WTC11 (cell line): Measurements from ENCODE around the gene AJAP1. TPM values are rescaled to one million over a fixed set of nuclear protein-coding genes. Genes with fewer than 3 reads are reported as not detected.

ENCODE experiments used
- ATAC-seq: fragments of 200-7000 bp; cut with Tn5 transposase; 2 replicates; pipeline ENCODE4 v1.10.0; 2021; ENCODE audit warnings: mild to moderate bottlenecking, moderate library complexity
- CTCF ChIA-PET: fragments of 300-600 bp; sonication (Branson Sonifier 250); formaldehyde crosslinking; loops from one replicate; lab custom pipeline; 2021; ENCODE audit warnings: antibody characterized with exemption; lab: Charles Lee
- POLR2A ChIA-PET: fragments of 350-600 bp; sonication (Branson Sonifier 250); formaldehyde crosslinking; loops from one replicate; lab custom pipeline; 2021; ENCODE audit warnings: antibody characterized with exemption; lab: Charles Lee
- DNase-seq: peaks from one replicate; pipeline ENCODE4 v3.0.0; 2021; ENCODE audit warnings: low spot score
- H3K27ac Mint-ChIP-seq: 2 replicates; pipeline ENCODE4 v1.8.0; 2021; ENCODE audit warnings: mixed read lengths
- H3K27me3 Mint-ChIP-seq: 2 replicates; pipeline ENCODE4 v1.8.0; 2021; ENCODE audit warnings: low read depth, mild to moderate bottlenecking, moderate library complexity, mixed read lengths
- H3K36me3 Mint-ChIP-seq: 2 replicates; pipeline ENCODE4 v1.8.0; 2021; ENCODE audit warnings: mixed read lengths
- H3K4me1 Mint-ChIP-seq: 2 replicates; pipeline ENCODE4 v1.8.0; 2022; ENCODE audit warnings: mixed read lengths
- H3K4me3 Mint-ChIP-seq: 2 replicates; pipeline ENCODE4 v1.8.0; 2021; ENCODE audit warnings: mild to moderate bottlenecking, moderate library complexity, mixed read lengths
- H3K9me3 Mint-ChIP-seq: 2 replicates; pipeline ENCODE4 v1.8.0; 2021; ENCODE audit warnings: mixed read lengths
- AR ChIP-seq: fragments of 250-450 bp; sonication (Bioruptor Pico); IDR thresholded peaks from 2 replicates; pipeline ENCODE4 v1.9.0; 2021; ENCODE audit warnings: mild to moderate bottlenecking
- ATF1 ChIP-seq: sonication (generic); formaldehyde crosslinking; IDR thresholded peaks from 2 replicates; pipeline ENCODE4 v1.8.1; 2023; ENCODE audit warnings: mild to moderate bottlenecking, moderate library complexity, missing genetic modification reagents
- ATF2 ChIP-seq: sonication (generic); formaldehyde crosslinking; IDR thresholded peaks from 2 replicates; pipeline ENCODE4 v1.8.1; 2022; ENCODE audit warnings: low read depth, missing genetic modification reagents, borderline replicate concordance
- ETV6 ChIP-seq: sonication (generic); formaldehyde crosslinking; IDR thresholded peaks from 2 replicates; pipeline ENCODE4 v1.8.1; 2022; ENCODE audit warnings: mild to moderate bottlenecking, missing genetic modification reagents
- FOXP4 ChIP-seq: sonication (generic); formaldehyde crosslinking; IDR thresholded peaks from 2 replicates; pipeline ENCODE4 v1.8.0; 2022; ENCODE audit warnings: mild to moderate bottlenecking, missing genetic modification reagents
- GRHL2 ChIP-seq: fragments of 250-450 bp; sonication (Bioruptor Pico); IDR thresholded peaks from 2 replicates; pipeline ENCODE4 v1.8.0; 2022; ENCODE audit warnings: mild to moderate bottlenecking, moderate library complexity; ENCODE audit not compliant: insufficient replicate concordance, severe bottlenecking
- IRF2 ChIP-seq: sonication (generic); formaldehyde crosslinking; IDR thresholded peaks from 2 replicates; pipeline ENCODE4 v1.8.0; 2022; ENCODE audit warnings: low read depth, missing genetic modification reagents, borderline replicate concordance
- JUN ChIP-seq: sonication (generic); formaldehyde crosslinking; IDR thresholded peaks from 2 replicates; pipeline ENCODE4 v1.8.0; 2023; ENCODE audit warnings: mild to moderate bottlenecking, missing genetic modification reagents
- MXD4 ChIP-seq: fragments of 250-450 bp; sonication (Bioruptor Pico); IDR thresholded peaks from 2 replicates; pipeline ENCODE4 v1.8.0; 2021; ENCODE audit warnings: mild to moderate bottlenecking, moderate library complexity, borderline replicate concordance
- NR2C2 ChIP-seq: sonication (generic); formaldehyde crosslinking; IDR thresholded peaks from 2 replicates; pipeline ENCODE4 v1.8.0; 2022; ENCODE audit warnings: mild to moderate bottlenecking, missing genetic modification reagents
- RELA ChIP-seq: sonication (generic); formaldehyde crosslinking; IDR thresholded peaks from 2 replicates; pipeline ENCODE4 v1.8.1; 2022; ENCODE audit warnings: missing genetic modification reagents, mild to moderate bottlenecking, borderline replicate concordance
- SMAD3 ChIP-seq: sonication (generic); formaldehyde crosslinking; IDR thresholded peaks from 2 replicates; pipeline ENCODE4 v1.8.0; 2022; ENCODE audit warnings: missing genetic modification reagents, mild to moderate bottlenecking, borderline replicate concordance
- SMAD4 ChIP-seq: sonication (generic); formaldehyde crosslinking; IDR thresholded peaks from 2 replicates; pipeline ENCODE4 v1.8.0; 2022; ENCODE audit warnings: mild to moderate bottlenecking, missing genetic modification reagents
- USF2 ChIP-seq: sonication (generic); formaldehyde crosslinking; IDR thresholded peaks from 2 replicates; pipeline ENCODE4 v1.8.1; 2023; ENCODE audit warnings: mild to moderate bottlenecking, missing genetic modification reagents, moderate library complexity
- ZBTB21 ChIP-seq: sonication (generic); formaldehyde crosslinking; IDR thresholded peaks from 2 replicates; pipeline ENCODE4 v1.8.1; 2023; ENCODE audit warnings: mild to moderate bottlenecking, missing genetic modification reagents, borderline replicate concordance
- ZNF121 ChIP-seq: sonication (generic); formaldehyde crosslinking; IDR thresholded peaks from 2 replicates; pipeline ENCODE4 v1.8.0; 2023; ENCODE audit warnings: missing genetic modification reagents
- ZNF263 ChIP-seq: sonication (generic); formaldehyde crosslinking; IDR thresholded peaks from 2 replicates; pipeline ENCODE4 v1.8.1; 2022; ENCODE audit warnings: low read depth, mild to moderate bottlenecking, moderate library complexity, missing genetic modification reagents
- ZNF416 ChIP-seq: fragments of 250-450 bp; sonication (Bioruptor Pico); IDR thresholded peaks from 2 replicates; pipeline ENCODE4 v1.9.0; 2021; ENCODE audit warnings: mild to moderate bottlenecking, inconsistent platforms
- ZNF425 ChIP-seq: fragments of 250-450 bp; sonication (Bioruptor Pico); conservative IDR thresholded peaks from 2 replicates; pipeline ENCODE4 v1.9.0; 2021; ENCODE audit warnings: mild to moderate bottlenecking
- total RNA-seq: library from RNA; stranded (reverse); gene quantifications from 3 replicates; pipeline ENCODE4 v1.2.3, GENCODE V29; 2021

Gene AJAP1
- total RNA-seq, 1 experiment from 2014 or later: 2.1 TPM

- POLR2A ChIA-PET: no interaction called here
- ATAC-seq: no peak
- CTCF ChIA-PET: no interaction called here
Observed at GRCh38 chr1:4690951-4691675, 36.7 kb downstream of the AJAP1 start.

GRCh38 chr1:4691766-4692405 lies 37.5 kb downstream of the AJAP1 start:
- Mint-ChIP-seq H3K4me1 (no peaks in the 10 kb centered on the region), H3K4me3 (no peak overlapping the region), H3K27ac (no peak overlapping the region), H3K36me3 (peaks cover 55% of the 10 kb centered on the region), H3K27me3 (peaks cover 4% of the 10 kb centered on the region), H3K9me3 (peaks cover 27% of the 10 kb centered on the region)
- no peak for DNase-seq
- ATAC-seq: no peak
- ChIA-PET POLR2A (no interaction called here), CTCF (no interaction called here)
- TF ChIP-seq ATF2 (CRISPR knock-in tag): no peak
- TF ChIP-seq SMAD4 (CRISPR knock-in tag): no peak
- no peak for TF ChIP-seq ZNF121 (CRISPR knock-in tag)
- no peak for TF ChIP-seq AR (CRISPR knock-in tag)
- TF ChIP-seq MXD4 (CRISPR knock-in tag): no peak
- no peak for TF ChIP-seq JUN (CRISPR knock-in tag)
- no peak for TF ChIP-seq ETV6 (CRISPR knock-in tag)

More at GRCh38 chr1:4690951-4691675, 36.7 kb downstream of the AJAP1 start:
- H3K4me3 Mint-ChIP-seq: no peak overlapping the region
- no peak overlapping the region for H3K27ac Mint-ChIP-seq
- DNase-seq: no peak
- H3K9me3 Mint-ChIP-seq: peaks cover 31% of the 10 kb centered on the region
- TF ChIP-seq IRF2 (no peak), RELA (CRISPR knock-in tag) (no peak), ATF1 (CRISPR knock-in tag) (no peak)
- peaks cover 4% of the 10 kb centered on the region for H3K27me3 Mint-ChIP-seq
- H3K36me3 Mint-ChIP-seq: peaks cover 57% of the 10 kb centered on the region
- H3K4me1 Mint-ChIP-seq: no peaks in the 10 kb centered on the region

- Mint-ChIP-seq H3K27me3 (peaks cover 4% of the 10 kb centered on the region), H3K4me1 (no peaks in the 10 kb centered on the region), H3K36me3 (peaks cover 53% of the 10 kb centered on the region), H3K4me3 (no peak overlapping the region), H3K27ac (no peak overlapping the region), H3K9me3 (peaks cover 26% of the 10 kb centered on the region)
- CTCF ChIA-PET: no interaction called here
- ATAC-seq (no peak), DNase-seq (no peak)
- POLR2A ChIA-PET: no interaction called here
- TF ChIP-seq ZNF416 (no peak), SMAD3 (CRISPR knock-in tag) (no peak), USF2 (CRISPR knock-in tag) (no peak), ZNF263 (CRISPR knock-in tag) (no peak), FOXP4 (CRISPR knock-in tag) (no peak), ZNF425 (CRISPR knock-in tag) (no peak), NR2C2 (CRISPR knock-in tag) (no peak), GRHL2 (no peak), ZBTB21 (CRISPR knock-in tag) (no peak)
Observed at GRCh38 chr1:4692437-4692836, 38.0 kb downstream of the AJAP1 start.
